OCI-LY3 (cell line): ENCODE measurements around the gene LRP6.
A peak's percentile ranks its signal among the peaks of the same experiment; 100 is the strongest.

ENCODE experiments used
- H2AFZ ChIP-seq: fragments of 200-600, 300-600 bp; shearing (Covaris generic); 2 replicates; pipeline ENCODE4 v1.6.0; 2014; ENCODE audit warnings: antibody characterized with exemption, low read depth, low read length
- H3K27ac ChIP-seq: fragments of 200-600, 300-600 bp; sonication (generic); 2 replicates; pipeline ENCODE4 v1.5.1; 2014; ENCODE audit warnings: mild to moderate bottlenecking, low read length, moderate library complexity, mixed read lengths
- H3K27me3 ChIP-seq: fragments of 200-600, 300-600 bp; sonication (generic); 2 replicates; pipeline ENCODE4 v1.6.1; 2014; ENCODE audit warnings: low read depth, low read length, mixed read lengths
- H3K36me3 ChIP-seq: fragments of 200-600, 300-600 bp; sonication (generic); replicated peaks from 2 replicates; pipeline ENCODE3; 2014; ENCODE audit warnings: low read depth, low read length, mixed read lengths
- H3K4me1 ChIP-seq: fragments of 300-600, 200-600 bp; sonication (generic); 2 replicates; pipeline ENCODE4 v1.6.1; 2014; ENCODE audit warnings: low read length, mixed read lengths
- H3K4me2 ChIP-seq: fragments of 200-600, 300-600 bp; sonication (generic); 2 replicates; pipeline ENCODE4 v1.6.1; 2014; ENCODE audit warnings: low read length, mixed read lengths
- H3K4me3 ChIP-seq: fragments of 300-600, 200-600 bp; sonication (generic); 2 replicates; pipeline ENCODE4 v1.5.1; 2014; ENCODE audit warnings: antibody characterized with exemption, mild to moderate bottlenecking, low read length, moderate library complexity
- H3K79me2 ChIP-seq: fragments of 300-600, 200-600 bp; shearing (Covaris generic); 2 replicates; pipeline ENCODE4 v1.6.1; 2014; ENCODE audit warnings: mild to moderate bottlenecking, low read length, mixed read lengths
- H3K9ac ChIP-seq: fragments of 300-600, 200-600 bp; shearing (Covaris generic); 2 replicates; pipeline ENCODE4 v1.6.0; 2014; ENCODE audit warnings: mild to moderate bottlenecking, low read length, moderate library complexity
- H3K9me3 ChIP-seq: fragments of 200-600, 300-600 bp; shearing (Covaris generic); 2 replicates; pipeline ENCODE4 v1.6.1; 2014; ENCODE audit warnings: low read length, mixed read lengths; ENCODE audit not compliant: insufficient read depth
- H4K20me1 ChIP-seq: fragments of 200-600, 300-600 bp; sonication (generic); 2 replicates; pipeline ENCODE4 v1.6.1; 2016; ENCODE audit warnings: low read length, mixed read lengths; ENCODE audit not compliant: insufficient read depth
- CTCF ChIP-seq: fragments of 200-600, 300-600 bp; sonication (generic); IDR thresholded peaks from 2 replicates; pipeline ENCODE4 v1.5.1; 2014; ENCODE audit warnings: antibody characterized with exemption, low read length, low read depth
- EZH2phosphoT487 ChIP-seq: fragments of 200-600 bp; shearing (Covaris generic); IDR thresholded peaks from 2 replicates; pipeline ENCODE4 v1.6.1; 2018; ENCODE audit warnings: antibody characterized with exemption, mixed run types, low read depth

Gene LRP6

GRCh38 chr12:12224240-12224940 lies 42.5 kb downstream of the LRP6 start:
- peaks cover 34% of the 10 kb centered on the region for H3K4me1 ChIP-seq
- H3K4me2 ChIP-seq = peak overlapping the region; percentile 66
- H3K79me2 ChIP-seq = peaks cover 54% of the 10 kb centered on the region
- no peak overlapping the region for H2AFZ ChIP-seq
- H3K27me3 ChIP-seq = peaks cover 25% of the 10 kb centered on the region
- peaks cover 52% of the 10 kb centered on the region for H4K20me1 ChIP-seq
- peak overlapping the region; percentile 25; the same call in 1 of the 2 replicates for H3K27ac ChIP-seq
- peaks cover 3% of the 10 kb centered on the region for H3K36me3 ChIP-seq
- no peak overlapping the region; the same call in 1 of the 2 replicates for H3K9ac ChIP-seq
- peak overlapping the region; percentile 40; the same call in 1 of the 2 replicates for H3K4me3 ChIP-seq
- no peak for TF ChIP-seq CTCF
- H3K9me3 ChIP-seq = no peaks in the 10 kb centered on the region

DNA sequence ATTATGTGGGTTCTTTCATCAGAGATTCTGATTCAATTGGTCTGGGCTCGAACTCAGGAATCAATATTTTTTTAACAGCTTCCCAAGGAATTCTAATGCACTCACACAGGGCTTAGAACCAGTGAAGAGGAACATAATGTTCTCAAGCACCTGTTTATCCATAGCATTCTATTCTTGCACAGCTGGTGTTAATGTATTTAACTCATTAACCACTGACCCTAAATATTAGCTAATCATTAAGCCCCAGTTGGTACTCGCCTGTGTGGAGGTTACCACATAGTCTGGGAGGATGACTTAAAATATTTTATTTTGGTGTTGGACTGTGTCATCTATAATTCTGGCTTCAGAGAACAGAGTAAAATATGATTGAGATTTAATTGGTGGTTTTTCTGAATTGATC lies 45.3 kb downstream of the LRP6 start:
- Histone ChIP-seq H3K4me2 (no peak overlapping the region), H2AFZ (no peak overlapping the region), H4K20me1 (peaks cover 52% of the 10 kb centered on the region), H3K36me3 (peaks cover 3% of the 10 kb centered on the region), H3K9ac (no peak overlapping the region), H3K4me1 (peaks cover 45% of the 10 kb centered on the region), H3K9me3 (0 out of 2 replicates have a peak, but pooled peaks cover 3% of the 10 kb centered on the region), H3K27ac (no peak overlapping the region), H3K4me3 (no peak overlapping the region), H3K27me3 (peaks cover 30% of the 10 kb centered on the region), H3K79me2 (peaks cover 54% of the 10 kb centered on the region)
- TF ChIP-seq CTCF (no peak), EZH2phosphoT487 (no peak)

GRCh38 chr12:12219664-12220063 lies 47.2 kb downstream of the LRP6 start:
- Histone ChIP-seq H3K36me3 (no peaks in the 10 kb centered on the region), H3K4me1 (peaks cover 55% of the 10 kb centered on the region), H3K4me2 (no peak overlapping the region), H3K4me3 (no peak overlapping the region), H4K20me1 (peaks cover 38% of the 10 kb centered on the region), H3K79me2 (peaks cover 39% of the 10 kb centered on the region), H3K9me3 (0 out of 2 replicates have a peak, but pooled peaks cover 3% of the 10 kb centered on the region), H3K9ac (no peak overlapping the region), H3K27ac (no peak overlapping the region), H2AFZ (no peak overlapping the region), H3K27me3 (peaks cover 23% of the 10 kb centered on the region)
- TF ChIP-seq EZH2phosphoT487 = no peak
- no peak for TF ChIP-seq CTCF

- H3K27ac ChIP-seq = no peak overlapping the region
- H2AFZ ChIP-seq = no peak overlapping the region
- peaks cover 29% of the 10 kb centered on the region for H3K79me2 ChIP-seq
- H3K36me3 ChIP-seq = no peaks in the 10 kb centered on the region
- 0 out of 2 replicates have a peak, but pooled peaks cover 3% of the 10 kb centered on the region for H3K9me3 ChIP-seq
- H3K4me2 ChIP-seq = peak overlapping the region; percentile 98
- peak overlapping the region; percentile 72 for H3K4me3 ChIP-seq
- H3K9ac ChIP-seq = 0 out of 2 replicates have a peak overlapping the region, but pooled peaks have one; percentile 26
- peaks cover 23% of the 10 kb centered on the region for H3K27me3 ChIP-seq
- H3K4me1 ChIP-seq = peaks cover 44% of the 10 kb centered on the region
- H4K20me1 ChIP-seq = peaks cover 24% of the 10 kb centered on the region
- TF ChIP-seq CTCF = no peak
- TF ChIP-seq EZH2phosphoT487 = no peak
These were observed 49.9 kb downstream of the LRP6 start for GRCh38 chr12:12217018-12217359.
